Caco-2 (cell line): Measurements from ENCODE around the gene IFIT1. TPM values are rescaled to one million over a fixed set of nuclear protein-coding genes. Genes with fewer than 3 reads are reported as not detected.

ENCODE experiments used
- BruUV-seq: library from RNA; stranded (reverse); fragments of 400-500 nt; replicated peaks from 2 replicates; lab custom pipeline; 2021; lab: Mats Ljungman, UMichigan
- CTCF ChIA-PET: fragments of 300-600 bp; sonication (Branson Sonifier 250); formaldehyde crosslinking; loops from one replicate; lab custom pipeline; 2022; ENCODE audit warnings: antibody characterized with exemption; lab: Charles Lee
- POLR2A ChIA-PET: fragments of 300-600 bp; sonication (Branson Sonifier 250); formaldehyde crosslinking; loops from one replicate; lab custom pipeline; 2022; ENCODE audit warnings: antibody characterized with exemption; lab: Charles Lee
- DNase-seq, 2 experiments: peaks; one replicate each; pipeline versions ENCODE4 v3.0.0 to v3.0.0-alpha.2; 2020 to 2022
- H3K27me3 ChIP-seq: replicated peaks from 2 replicates; pipeline ENCODE4 v1.6.0; 2011; ENCODE audit warnings: low read length; ENCODE audit not compliant: control insufficient read depth, insufficient read depth
- H3K36me3 ChIP-seq: 2 replicates; pipeline ENCODE4 v1.5.1; 2011; ENCODE audit warnings: low read length; ENCODE audit not compliant: control insufficient read depth, insufficient read depth
- H3K4me1 ChIP-seq: fragments of 250-450 bp; sonication (Bioruptor Pico); 2 replicates; pipeline ENCODE4 v1.5.1; 2020; ENCODE audit warnings: mild to moderate bottlenecking
- H3K4me3 ChIP-seq: 2 replicates; pipeline ENCODE4 v1.5.1; 2011; ENCODE audit warnings: low read depth, mild to moderate bottlenecking, control low read depth, low read length
- H3K9me3 ChIP-seq: fragments of 250-450 bp; sonication (Bioruptor Pico); 2 replicates; pipeline ENCODE4 v1.5.1; 2020; ENCODE audit warnings: mild to moderate bottlenecking, moderate library complexity
- H3K27ac Mint-ChIP-seq: one replicate; pipeline ENCODE4 v1.8.0; 2022; ENCODE audit warnings: mixed read lengths; ENCODE audit not compliant: unreplicated experiment
- H3K27me3 Mint-ChIP-seq: one replicate; pipeline ENCODE4 v1.8.0; 2022; ENCODE audit warnings: mixed read lengths; ENCODE audit not compliant: insufficient read depth, unreplicated experiment
- H3K36me3 Mint-ChIP-seq: one replicate; pipeline ENCODE4 v1.8.0; 2022; ENCODE audit warnings: mild to moderate bottlenecking, mixed read lengths; ENCODE audit not compliant: insufficient read depth, unreplicated experiment
- H3K4me1 Mint-ChIP-seq: one replicate; pipeline ENCODE4 v1.8.0; 2022; ENCODE audit warnings: low read depth, mixed read lengths; ENCODE audit not compliant: unreplicated experiment
- H3K4me3 Mint-ChIP-seq: one replicate; pipeline ENCODE4 v1.8.0; 2022; ENCODE audit warnings: mild to moderate bottlenecking, moderate library complexity, mixed read lengths; ENCODE audit not compliant: unreplicated experiment
- H3K9me3 Mint-ChIP-seq: one replicate; pipeline ENCODE4 v1.8.0; 2022; ENCODE audit warnings: mixed read lengths; ENCODE audit not compliant: unreplicated experiment
- intact Hi-C: fragments of 100-400 bp; cut with micrococcal nuclease; formaldehyde crosslinking; loops from one replicate; pipeline ENCODE4 v1.10.0; 2022; ENCODE audit not compliant: unreplicated experiment
- total RNA-seq: library from RNA; stranded (reverse); gene quantifications from 2 replicates; pipeline ENCODE4 v1.2.3, GENCODE V29; 2022
- TF ChIP-seq, protein P1 (sequence below), 2 experiments: fragments of 200-600 bp in 1 of 2; IDR thresholded peaks; 1 replicate in 1 of 2; 2 replicates in 1 of 2; pipeline versions ENCODE4 v1.5.1 to v1.8.0; 2011 to 2022; ENCODE audit warnings: antibody characterized with exemption in 1 of 2, control low read depth in 1 of 2, inconsistent platforms in 1 of 2, low read depth in 1 of 2, low read length in 1 of 2, mild to moderate bottlenecking in 1 of 2, moderate library complexity in 1 of 2; ENCODE audit not compliant: insufficient read depth in 1 of 2, severe bottlenecking in 1 of 2, unreplicated experiment in 1 of 2

Gene IFIT1
- total RNA-seq, 1 experiment from 2014 or later: 5.4 TPM

DNA sequence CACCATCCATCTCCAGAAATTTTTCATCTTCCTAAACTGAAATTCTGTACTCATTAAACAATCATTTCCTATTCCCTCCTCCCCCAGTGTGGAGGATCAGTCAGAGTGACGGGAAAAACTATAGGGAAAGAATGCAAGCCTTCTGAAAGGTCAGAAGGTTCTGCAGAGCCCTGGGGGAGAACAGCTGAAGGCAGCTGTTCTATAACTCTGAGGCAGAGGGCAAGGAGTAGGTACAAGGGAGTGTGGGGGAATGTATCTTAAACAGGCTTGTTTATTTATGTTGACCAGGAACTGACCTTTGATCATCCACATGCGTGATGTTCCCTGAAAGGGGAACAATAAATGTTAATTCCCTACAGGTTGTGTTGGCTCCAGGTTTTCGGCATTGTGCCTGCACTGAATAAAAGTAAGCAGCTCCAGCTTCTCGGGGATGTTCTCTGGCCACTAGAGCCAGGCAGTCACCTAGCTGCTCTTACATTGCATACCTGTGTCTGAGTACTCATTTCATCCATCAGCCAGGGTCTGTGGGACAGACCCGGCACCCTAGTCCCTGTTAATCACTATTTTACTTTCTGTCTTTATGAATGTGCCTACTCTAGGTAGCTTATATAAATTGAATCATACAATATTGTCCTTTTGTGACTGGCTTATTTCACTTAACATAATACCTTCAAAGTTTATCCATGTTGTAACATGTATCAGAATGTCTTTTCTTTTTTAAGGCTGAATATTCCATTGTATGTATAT lies 5.8 kb downstream of the IFIT1 start:
- ChIA-PET CTCF (no interaction called here), POLR2A (no interaction called here)
- Mint-ChIP-seq H3K27ac (no peak overlapping the region), H3K9me3 (no peaks in the 10 kb centered on the region), H3K4me1 (no peaks in the 10 kb centered on the region), H3K4me3 (no peak overlapping the region), H3K36me3 (no peaks in the 10 kb centered on the region), H3K27me3 (no peaks in the 10 kb centered on the region)
- BruUV-seq: no TSS peak
- no peak overlapping the region for H3K4me3 ChIP-seq
- no peak for DNase-seq
- H3K9me3 ChIP-seq: peaks cover 3% of the 10 kb centered on the region; the same call in 1 of the 2 replicates
- no peaks in the 10 kb centered on the region for H3K36me3 ChIP-seq
- 0 out of 2 replicates have a peak, but pooled peaks cover 5% of the 10 kb centered on the region for H3K4me1 ChIP-seq
- intact Hi-C loops: no loop called here
- no peaks in the 10 kb centered on the region for H3K27me3 ChIP-seq
- TF ChIP-seq, protein P1, sequence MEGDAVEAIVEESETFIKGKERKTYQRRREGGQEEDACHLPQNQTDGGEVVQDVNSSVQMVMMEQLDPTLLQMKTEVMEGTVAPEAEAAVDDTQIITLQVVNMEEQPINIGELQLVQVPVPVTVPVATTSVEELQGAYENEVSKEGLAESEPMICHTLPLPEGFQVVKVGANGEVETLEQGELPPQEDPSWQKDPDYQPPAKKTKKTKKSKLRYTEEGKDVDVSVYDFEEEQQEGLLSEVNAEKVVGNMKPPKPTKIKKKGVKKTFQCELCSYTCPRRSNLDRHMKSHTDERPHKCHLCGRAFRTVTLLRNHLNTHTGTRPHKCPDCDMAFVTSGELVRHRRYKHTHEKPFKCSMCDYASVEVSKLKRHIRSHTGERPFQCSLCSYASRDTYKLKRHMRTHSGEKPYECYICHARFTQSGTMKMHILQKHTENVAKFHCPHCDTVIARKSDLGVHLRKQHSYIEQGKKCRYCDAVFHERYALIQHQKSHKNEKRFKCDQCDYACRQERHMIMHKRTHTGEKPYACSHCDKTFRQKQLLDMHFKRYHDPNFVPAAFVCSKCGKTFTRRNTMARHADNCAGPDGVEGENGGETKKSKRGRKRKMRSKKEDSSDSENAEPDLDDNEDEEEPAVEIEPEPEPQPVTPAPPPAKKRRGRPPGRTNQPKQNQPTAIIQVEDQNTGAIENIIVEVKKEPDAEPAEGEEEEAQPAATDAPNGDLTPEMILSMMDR (IDR thresholded peaks at IDR 0.05; ENCODE audit: insufficient read depth in 1 of 2, low read depth in 1 of 2, low read length in 1 of 2, severe bottlenecking in 1 of 2, unreplicated experiment in 1 of 2): no peak

DNA sequence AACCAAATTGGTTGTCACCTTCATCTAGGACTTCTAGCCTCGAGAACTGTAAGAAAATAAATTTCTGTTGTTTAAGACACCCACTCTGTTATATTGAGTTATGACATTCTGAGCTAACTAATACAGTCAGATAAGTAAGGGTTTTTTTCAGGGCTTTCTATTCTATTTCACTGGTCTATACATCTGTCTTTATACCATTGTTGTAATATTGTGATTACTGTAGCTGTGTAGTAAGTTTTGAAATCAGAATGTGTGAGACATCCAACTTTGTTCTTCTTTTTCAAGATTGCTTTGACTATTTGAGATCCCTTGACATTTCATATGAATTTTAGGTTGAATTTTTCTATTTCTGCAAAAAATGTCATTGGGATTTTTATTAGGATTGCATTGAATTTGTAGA lies 7.5 kb downstream of the IFIT1 start:
- DNase-seq: no peak
- Histone ChIP-seq H3K9me3 (peaks cover 3% of the 10 kb centered on the region; the same call in 1 of the 2 replicates), H3K36me3 (no peaks in the 10 kb centered on the region), H3K27me3 (no peaks in the 10 kb centered on the region), H3K4me1 (0 out of 2 replicates have a peak, but pooled peaks cover 3% of the 10 kb centered on the region), H3K4me3 (no peak overlapping the region)
- Mint-ChIP-seq H3K4me3 (no peak overlapping the region), H3K4me1 (no peaks in the 10 kb centered on the region), H3K27ac (no peak overlapping the region), H3K36me3 (no peaks in the 10 kb centered on the region), H3K9me3 (no peaks in the 10 kb centered on the region), H3K27me3 (no peaks in the 10 kb centered on the region)
- intact Hi-C loops: no loop called here
- TF ChIP-seq, protein P1 (IDR thresholded peaks at IDR 0.05; ENCODE audit: insufficient read depth in 1 of 2, low read depth in 1 of 2, low read length in 1 of 2, severe bottlenecking in 1 of 2, unreplicated experiment in 1 of 2): no peak
- POLR2A ChIA-PET: no interaction called here
- CTCF ChIA-PET: no interaction called here
- BruUV-seq: no TSS peak

DNA sequence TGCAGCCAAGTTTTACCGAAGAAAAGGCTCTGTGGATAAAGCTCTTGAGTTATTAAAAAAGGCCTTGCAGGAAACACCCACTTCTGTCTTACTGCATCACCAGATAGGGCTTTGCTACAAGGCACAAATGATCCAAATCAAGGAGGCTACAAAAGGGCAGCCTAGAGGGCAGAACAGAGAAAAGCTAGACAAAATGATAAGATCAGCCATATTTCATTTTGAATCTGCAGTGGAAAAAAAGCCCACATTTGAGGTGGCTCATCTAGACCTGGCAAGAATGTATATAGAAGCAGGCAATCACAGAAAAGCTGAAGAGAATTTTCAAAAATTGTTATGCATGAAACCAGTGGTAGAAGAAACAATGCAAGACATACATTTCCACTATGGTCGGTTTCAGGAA lies 10.6 kb downstream of the IFIT1 start:
- Histone ChIP-seq H3K36me3 (no peaks in the 10 kb centered on the region), H3K27me3 (no peaks in the 10 kb centered on the region), H3K4me3 (no peak overlapping the region), H3K4me1 (0 out of 2 replicates have a peak, but pooled peaks cover 3% of the 10 kb centered on the region), H3K9me3 (peaks cover 3% of the 10 kb centered on the region; the same call in 1 of the 2 replicates)
- H3K27me3 Mint-ChIP-seq: no peaks in the 10 kb centered on the region
- H3K36me3 Mint-ChIP-seq: no peaks in the 10 kb centered on the region
- H3K27ac Mint-ChIP-seq: no peak overlapping the region
- ChIA-PET POLR2A (no interaction called here), CTCF (no interaction called here)
- H3K4me3 Mint-ChIP-seq: no peak overlapping the region
- H3K9me3 Mint-ChIP-seq: no peaks in the 10 kb centered on the region
- no peak for DNase-seq
- intact Hi-C loops: no loop called here
- H3K4me1 Mint-ChIP-seq: no peaks in the 10 kb centered on the region
- TF ChIP-seq, protein P1 (IDR thresholded peaks at IDR 0.05; ENCODE audit: insufficient read depth in 1 of 2, low read depth in 1 of 2, low read length in 1 of 2, severe bottlenecking in 1 of 2, unreplicated experiment in 1 of 2): no peak
- BruUV-seq: no TSS peak
